C4-2B (cell line): ENCODE measurements around the gene FRAS1.

Source experiments
- CTCF ChIP-seq: fragments of 450-650 bp; conservative IDR thresholded peaks from 2 replicates; pipeline ENCODE4 v1.5.1; 2017; ENCODE audit warnings: mild to moderate bottlenecking
- ZFX ChIP-seq: fragments of 450-650 bp; IDR thresholded peaks from 2 replicates; pipeline ENCODE4 v1.6.1; 2017

GRCh38 chr4:78310740-78311115 is 253.6 kb downstream of the FRAS1 start:
- TF ChIP-seq CTCF: no peak
- TF ChIP-seq ZFX: no peak
